HCT116 (cell line): ENCODE results near the gene BEND3. TPM values are rescaled to one million over a fixed set of nuclear protein-coding genes. Genes with fewer than 3 reads are reported as not detected.
A peak's percentile ranks its signal among the peaks of the same experiment; 100 is the strongest.

Experiments
- ATAC-seq: fragments of 200-7000 bp; cut with Tn5 transposase; 2 replicates; pipeline ENCODE4 v1.9.1; 2020; ENCODE audit warnings: mild to moderate bottlenecking, moderate library complexity
- BruUV-seq: library from RNA; stranded (reverse); fragments of 400-500 nt; replicated peaks from 2 replicates; lab custom pipeline; 2021; lab: Mats Ljungman, UMichigan
- CTCF ChIA-PET: fragments of 300-600 bp; sonication (Branson Sonifier 250); formaldehyde crosslinking; loops from one replicate; lab custom pipeline; 2021; ENCODE audit warnings: antibody characterized with exemption; lab: Charles Lee
- POLR2A ChIA-PET: fragments of 300-600, 350-600 bp; sonication (Branson Sonifier 250); formaldehyde crosslinking; loops from one replicate; lab custom pipeline; 2021; ENCODE audit warnings: antibody characterized with exemption; lab: Charles Lee
- RAD21 ChIA-PET, 2 experiments: fragments of 300-600 bp; sonication (Branson Sonifier 250); formaldehyde crosslinking; loops; one replicate each; lab custom pipeline; 2023; ENCODE audit warnings: low total read pairs in 2 of 2; ENCODE audit not compliant: uncharacterized antibody in 2 of 2, unreplicated experiment in 2 of 2, low non-redundant PET in 1 of 2; lab: Charles Lee
- DNase-seq: peaks from one replicate; pipeline ENCODE4 v3.0.0-alpha.2; 2010; ENCODE audit warnings: low read depth, low spot score
- H2AFZ ChIP-seq: fragments of 200-600 bp; shearing (Covaris generic), sonication (generic); 2 replicates; pipeline ENCODE4 v1.6.1; 2017; ENCODE audit warnings: low read depth, mixed run types, mixed read lengths, antibody characterized with exemption, low read length; ENCODE audit not compliant: poor library complexity, severe bottlenecking
- H3K27ac ChIP-seq: 2 replicates; pipeline ENCODE4 v1.5.1; 2012; ENCODE audit warnings: low read depth, low read length
- H3K27me3 ChIP-seq: fragments of 200-600 bp; sonication (generic); 2 replicates; pipeline ENCODE4 v1.6.1; 2016; ENCODE audit warnings: mixed run types, low read length, mixed read lengths; ENCODE audit not compliant: insufficient read depth
- H3K36me3 ChIP-seq, 2 experiments: fragments of 200-500 bp in 1 of 2; fragments of 200-600 bp in 1 of 2; sonication (Bioruptor generic) in 1 of 2; sonication (generic) in 1 of 2; 2 replicates each; pipeline versions ENCODE4 v1.5.1 to v1.6.1; 2014 to 2016; ENCODE audit warnings: low read length in 2 of 2, inconsistent platforms in 1 of 2, mixed read lengths in 1 of 2, mixed run types in 1 of 2; ENCODE audit not compliant: insufficient read depth in 2 of 2, control insufficient read depth in 1 of 2
- H3K4me1 ChIP-seq, 2 experiments: fragments of 200-600 bp in 1 of 2; sonication (generic) in 1 of 2; 2 replicates each; pipeline versions ENCODE4 v1.5.1 to v1.6.1; 2012 to 2017; ENCODE audit warnings: low read length in 2 of 2, inconsistent platforms in 1 of 2, mild to moderate bottlenecking in 1 of 2, mixed read lengths in 1 of 2, mixed run types in 1 of 2, moderate library complexity in 1 of 2; ENCODE audit not compliant: insufficient read depth in 2 of 2, control insufficient read depth in 1 of 2
- H3K4me2 ChIP-seq: fragments of 200-600 bp; sonication (generic); 2 replicates; pipeline ENCODE4 v1.6.1; 2017; ENCODE audit warnings: mixed run types, low read length, mixed read lengths
- H3K4me3 ChIP-seq, 2 experiments: fragments of 200-600 bp in 1 of 2; sonication (generic) in 1 of 2; replicated peaks in 1 of 2; 2 replicates each; pipeline ENCODE4 v1.5.1; 2011 to 2016; ENCODE audit warnings: low read length in 2 of 2, control low read depth in 1 of 2, low read depth in 1 of 2, mild to moderate bottlenecking in 1 of 2, mixed read lengths in 1 of 2, mixed run types in 1 of 2
- H3K79me2 ChIP-seq: fragments of 200-600 bp; sonication (generic); 2 replicates; pipeline ENCODE4 v1.6.1; 2017; ENCODE audit warnings: mild to moderate bottlenecking, mixed run types, low read length, moderate library complexity, mixed read lengths; ENCODE audit not compliant: insufficient read depth
- H3K9ac ChIP-seq: fragments of 200-600 bp; sonication (generic); 2 replicates; pipeline ENCODE4 v1.6.1; 2016; ENCODE audit warnings: low read length, mixed read lengths
- H3K9me2 ChIP-seq: fragments of 200-600 bp; sonication (generic), shearing (Covaris generic); 2 replicates; pipeline ENCODE4 v1.6.1; 2017; ENCODE audit warnings: mixed run types, mild to moderate bottlenecking, moderate library complexity; ENCODE audit not compliant: insufficient read depth
- H3K9me3 ChIP-seq, 2 experiments: fragments of 200-500 bp in 1 of 2; fragments of 200-600 bp in 1 of 2; sonication (Bioruptor generic) in 1 of 2; sonication (generic) in 1 of 2; 2 replicates each; pipeline ENCODE4 v1.6.1; 2014 to 2017; ENCODE audit warnings: low read length in 2 of 2, mixed read lengths in 2 of 2, inconsistent platforms in 1 of 2, low read depth in 1 of 2, mild to moderate bottlenecking in 1 of 2, mixed run types in 1 of 2, moderate library complexity in 1 of 2; ENCODE audit not compliant: control insufficient read depth in 1 of 2, insufficient read depth in 1 of 2
- H4K20me1 ChIP-seq: fragments of 200-600 bp; sonication (generic), shearing (Covaris generic); 2 replicates; pipeline ENCODE4 v1.6.1; 2017; ENCODE audit warnings: mixed run types, mild to moderate bottlenecking, moderate library complexity; ENCODE audit not compliant: insufficient read depth
- CTCF ChIP-seq, 3 experiments: fragments of 200-600 bp in 1 of 3; sonication (generic) in 1 of 3; IDR thresholded peaks in 2 of 3; conservative IDR thresholded peaks in 1 of 3; 2 replicates each; pipeline ENCODE4 v1.5.1; 2012 to 2017; ENCODE audit warnings: low read depth in 2 of 3, low read length in 2 of 3, antibody characterized with exemption in 1 of 3, borderline replicate concordance in 1 of 3, control low read depth in 1 of 3, mild to moderate bottlenecking in 1 of 3, mixed read lengths in 1 of 3, mixed run types in 1 of 3, moderate library complexity in 1 of 3; ENCODE audit not compliant: insufficient read depth in 1 of 3
- EZH2 ChIP-seq: fragments of 200-600 bp; sonication (generic); IDR thresholded peaks from 2 replicates; pipeline ENCODE4 v1.6.1; 2017; ENCODE audit warnings: antibody characterized with exemption, mixed run types
- POLR2A ChIP-seq: IDR thresholded peaks from 2 replicates; pipeline ENCODE4 v1.7.0; 2011; ENCODE audit warnings: borderline replicate concordance; ENCODE audit not compliant: insufficient read depth, insufficient read length; ENCODE audit errors: extremely low read depth
- intact Hi-C: fragments of 100-400 bp; cut with micrococcal nuclease; formaldehyde crosslinking; loops from 2 replicates; pipeline ENCODE4 v1.10.0; 2022
- total RNA-seq: library from RNA; stranded (reverse); gene quantifications from one replicate; pipeline ENCODE4 v1.2.1, GENCODE V29; 2021; ENCODE audit not compliant: unreplicated experiment

The BEND3 gene
- total RNA-seq, 1 experiment from 2014 or later = 6.3 TPM

GRCh38 chr6:107080036-107080435, 35.3 kb downstream of the BEND3 start:
- Histone ChIP-seq H3K79me2 (no peaks in the 10 kb centered on the region), H3K36me3 (no peaks in the 10 kb centered on the region; a peak in 1 of 4 replicates), H3K4me3 (no peak overlapping the region), H3K27ac (no peak overlapping the region), H3K27me3 (no peaks in the 10 kb centered on the region), H4K20me1 (no peaks in the 10 kb centered on the region), H3K4me2 (peak overlapping the region; percentile 46; the same call in 1 of the 2 replicates), H3K4me1 (peaks cover 3 to 10% of the 10 kb centered on the region in 2 experiments; a peak in 3 of 4 replicates), H3K9me3 (peaks cover 0 to 4% of the 10 kb centered on the region in 2 experiments; a peak in 1 of 4 replicates), H3K9me2 (no peaks in the 10 kb centered on the region), H3K9ac (no peak overlapping the region), H2AFZ (no peak overlapping the region)
- peak; percentile 87 for ATAC-seq
- BruUV-seq = no TSS peak
- intact Hi-C loops = no loop called here
- ChIA-PET RAD21 (no interaction called here), POLR2A (no interaction called here), CTCF (no interaction called here)
- DNase-seq = peak; percentile 10
- TF ChIP-seq EZH2 (no peak), CTCF (IDR thresholded peaks at IDR 0.05 in 2 of 3, conservative IDR thresholded peaks at IDR 0.05 in 1 of 3; ENCODE audit: borderline replicate concordance in 1 of 3, insufficient read depth in 1 of 3, low read depth in 2 of 3, low read length in 2 of 3) (peak; percentile 11 to 58 (median 42); a peak in 5 of 6 replicates)

GRCh38 chr6:107079429-107079828, 35.9 kb downstream of the BEND3 start:
- no peak overlapping the region for H3K4me3 ChIP-seq
- BruUV-seq = no TSS peak
- no peaks in the 10 kb centered on the region for H3K27me3 ChIP-seq
- H4K20me1 ChIP-seq = no peaks in the 10 kb centered on the region
- peaks cover 3 to 10% of the 10 kb centered on the region in 2 experiments; a peak in 3 of 4 replicates for H3K4me1 ChIP-seq
- peak overlapping the region; percentile 46 for H3K4me2 ChIP-seq
- H3K9me2 ChIP-seq = no peaks in the 10 kb centered on the region
- no peak overlapping the region for H3K27ac ChIP-seq
- H3K9ac ChIP-seq = no peak overlapping the region
- ATAC-seq = peak; percentile 79
- H3K79me2 ChIP-seq = no peaks in the 10 kb centered on the region
- ChIA-PET POLR2A (no interaction called here), RAD21 (no interaction called here), CTCF (no interaction called here)
- H3K9me3 ChIP-seq = peaks cover 0 to 4% of the 10 kb centered on the region in 2 experiments; a peak in 1 of 4 replicates
- DNase-seq = peak; percentile 18
- no peak overlapping the region for H2AFZ ChIP-seq
- intact Hi-C loops = no loop called here
- H3K36me3 ChIP-seq = no peaks in the 10 kb centered on the region; a peak in 1 of 4 replicates
- TF ChIP-seq EZH2 (no peak), POLR2A (no peak), CTCF (IDR thresholded peaks at IDR 0.05 in 2 of 3, conservative IDR thresholded peaks at IDR 0.05 in 1 of 3; ENCODE audit: borderline replicate concordance in 1 of 3, insufficient read depth in 1 of 3, low read depth in 2 of 3, low read length in 2 of 3) (peak; percentile 5 to 46 (median 39); a peak in 4 of 6 replicates)
